HG03159 (cell line): Measurements from ENCODE around the gene CYP11A1.

Source experiments
- ATAC-seq: cut with Tn5 transposase; IDR thresholded peaks from one replicate; pipeline ENCODE4 v1.9.1; 2021; ENCODE audit warnings: mild to moderate bottlenecking, moderate library complexity; ENCODE audit not compliant: unreplicated experiment

The CYP11A1 gene

DNA sequence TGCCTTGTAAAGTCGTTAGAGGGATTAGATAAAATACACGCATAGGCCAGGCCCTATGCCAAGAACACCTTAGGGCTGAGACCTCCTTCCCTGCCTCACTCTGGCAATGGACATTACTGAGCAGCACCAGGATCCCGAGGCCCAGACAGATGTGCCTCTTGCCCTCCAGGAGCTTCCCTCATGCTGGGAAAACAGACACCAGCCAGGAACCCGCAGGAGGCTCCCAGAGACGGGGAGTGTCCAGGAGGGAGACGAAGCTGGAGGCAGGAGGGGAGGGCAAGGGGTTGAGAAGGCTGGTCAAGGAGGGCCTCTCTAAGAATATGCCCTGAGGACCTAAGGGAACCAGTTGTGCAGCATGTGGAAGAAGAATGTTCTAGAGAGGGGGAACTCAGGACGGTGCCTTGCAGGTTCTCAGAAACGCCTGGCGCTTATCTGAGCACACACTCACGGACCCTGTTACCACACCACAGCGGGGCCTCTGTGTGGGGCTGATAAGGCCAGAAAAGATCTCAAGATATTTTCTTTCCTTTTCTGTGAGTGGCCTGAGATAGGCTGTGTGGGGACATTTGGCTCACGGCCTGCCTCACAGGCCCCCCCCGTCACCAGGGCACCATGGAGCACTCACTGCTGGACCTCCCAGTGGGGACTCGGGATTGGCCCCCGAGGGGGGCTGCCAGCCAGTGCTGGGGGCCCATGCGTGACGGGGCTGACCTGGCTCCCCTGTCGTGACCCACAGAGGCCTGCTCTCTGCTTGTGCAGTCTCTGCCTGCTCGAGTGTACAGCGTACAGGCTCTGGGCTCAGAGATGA is 22.0 kb upstream of the CYP11A1 start:
- ATAC-seq: no peak

DNA sequence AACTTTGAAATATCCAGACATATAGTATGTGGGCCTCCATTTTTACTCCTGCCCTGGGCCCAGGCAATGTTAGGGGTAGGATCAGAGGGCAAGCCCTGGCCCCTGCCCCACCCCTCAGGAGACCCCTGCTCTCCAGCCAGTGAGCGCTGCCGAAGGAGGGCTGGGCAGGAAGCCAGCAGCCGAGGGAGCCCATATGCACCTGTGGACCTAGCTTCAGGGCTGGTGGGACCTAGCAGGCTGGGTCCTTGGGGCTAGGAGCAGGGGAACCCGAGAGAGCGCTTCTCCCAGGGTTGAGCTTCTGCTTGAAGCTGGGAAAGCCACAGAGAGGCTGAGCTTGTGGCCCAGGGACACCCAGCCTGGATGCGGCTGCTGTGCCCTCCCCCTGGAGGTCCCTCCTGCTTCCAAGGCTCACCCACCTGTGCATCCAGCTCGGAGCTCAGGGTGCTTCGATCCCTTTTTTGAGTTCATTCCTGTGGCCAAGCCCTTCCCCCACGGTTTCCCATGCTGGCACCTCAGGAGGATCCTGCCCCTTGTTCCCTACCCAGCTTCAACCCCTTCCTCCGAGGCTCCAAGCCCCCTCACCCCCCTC is 21.0 kb upstream of the CYP11A1 start:
- ATAC-seq: no peak

DNA sequence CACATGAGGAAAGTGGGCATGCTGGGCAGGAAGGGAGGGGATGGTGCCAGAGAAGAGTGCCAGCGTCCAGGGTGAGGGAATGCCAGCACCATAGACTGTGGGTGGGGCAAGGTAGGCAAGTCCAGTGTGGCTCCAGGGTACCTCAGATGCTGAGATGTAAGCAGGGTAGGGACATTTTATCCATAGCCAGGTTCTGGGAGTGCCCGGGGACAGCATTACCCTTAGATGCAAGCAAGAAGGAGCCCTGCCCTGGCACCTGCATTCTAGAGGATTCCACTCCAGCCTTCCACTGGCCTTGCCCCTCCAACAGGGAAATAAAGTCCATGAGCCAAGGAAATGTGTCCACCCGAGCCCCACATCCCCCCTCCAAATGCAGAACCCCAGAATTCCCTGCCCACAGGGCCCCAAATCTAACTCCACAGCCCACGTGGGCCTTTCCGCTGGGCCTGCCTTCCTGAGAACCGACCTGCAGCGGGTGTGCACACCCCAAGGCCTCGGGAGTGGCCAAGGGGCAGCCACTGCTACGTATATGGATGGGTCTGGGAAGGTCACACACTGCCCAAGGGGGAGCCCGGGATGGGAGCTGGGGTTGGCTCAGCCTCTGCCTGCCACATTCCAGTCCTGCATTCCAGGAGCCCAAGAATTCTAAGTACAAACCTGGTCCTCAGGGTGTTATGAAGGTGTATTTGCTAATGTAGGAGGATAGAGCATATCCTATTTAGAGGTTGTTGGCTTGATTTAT is 20.3 kb upstream of the CYP11A1 start:
- no peak for ATAC-seq

DNA sequence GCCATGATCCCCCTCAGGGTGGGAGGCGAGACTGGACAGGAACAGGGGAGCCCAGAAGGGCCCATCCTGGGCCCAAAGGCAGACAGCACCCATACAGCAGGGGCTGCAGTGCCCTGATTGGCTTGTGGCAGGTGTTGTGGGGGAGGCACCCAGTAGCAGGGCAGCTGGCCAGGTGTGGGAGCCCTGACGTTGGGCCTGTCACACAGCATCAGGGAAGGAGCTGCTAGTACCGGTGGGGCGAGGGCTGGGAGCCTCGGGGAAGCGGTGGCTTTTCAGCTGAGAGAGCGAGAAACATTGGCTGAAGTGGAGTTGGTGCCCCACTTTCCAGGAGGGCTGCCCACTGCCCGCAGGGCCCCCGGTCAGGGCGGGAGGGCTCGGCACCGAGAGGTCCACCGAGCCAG is 19.7 kb upstream of the CYP11A1 start:
- no peak for ATAC-seq

DNA sequence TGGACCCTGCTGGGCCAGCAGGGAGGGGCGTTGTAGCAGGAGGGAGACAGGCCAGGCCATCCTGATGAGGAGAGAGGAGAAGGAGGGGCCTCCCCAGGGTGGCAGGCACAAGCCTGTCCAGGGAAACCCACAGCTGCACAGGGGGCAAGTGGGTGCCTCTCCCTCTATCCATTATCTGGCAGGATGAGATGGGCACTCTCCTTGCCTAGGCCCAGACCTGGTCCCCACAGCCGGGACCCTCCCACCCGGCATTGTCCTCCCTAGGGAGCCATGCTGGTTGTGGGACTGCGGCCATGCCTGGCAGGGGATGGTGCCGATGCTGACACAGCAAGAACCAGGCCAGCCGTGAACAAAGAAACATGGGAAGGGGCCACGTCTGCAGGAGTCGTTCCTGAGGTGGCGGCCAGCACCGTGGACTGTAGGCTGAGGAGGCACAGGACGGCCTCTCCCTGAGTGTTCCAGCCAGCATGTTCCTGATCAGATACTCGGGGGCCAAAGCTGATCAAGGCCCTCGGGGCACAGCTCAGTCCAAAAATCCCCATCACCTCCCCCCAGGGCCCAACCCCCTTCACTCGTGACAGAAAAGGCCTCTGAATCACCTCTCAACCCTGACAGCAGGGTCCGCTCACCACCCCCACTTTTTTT is 19.2 kb upstream of the CYP11A1 start:
- ATAC-seq: no peak

DNA sequence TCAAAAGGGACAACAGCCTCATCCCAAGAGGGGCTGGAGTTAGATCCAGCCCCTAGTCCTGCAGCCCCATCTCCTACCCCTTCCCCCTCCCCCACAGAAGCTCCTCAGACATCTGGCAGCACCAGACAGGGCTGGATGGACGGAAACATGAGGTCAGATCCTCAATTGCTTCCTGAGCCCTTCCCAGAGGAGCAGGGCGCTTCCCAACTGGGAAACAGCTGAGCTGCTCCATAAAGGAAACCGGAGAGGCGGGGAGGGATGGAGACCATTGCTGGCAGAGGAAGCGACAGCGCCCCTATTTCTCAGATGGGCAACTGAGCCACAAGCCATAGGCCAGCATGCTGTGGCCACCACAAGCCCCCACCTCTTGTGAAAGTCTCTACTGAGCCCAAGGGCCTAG is 18.3 kb upstream of the CYP11A1 start:
- ATAC-seq: no peak

DNA sequence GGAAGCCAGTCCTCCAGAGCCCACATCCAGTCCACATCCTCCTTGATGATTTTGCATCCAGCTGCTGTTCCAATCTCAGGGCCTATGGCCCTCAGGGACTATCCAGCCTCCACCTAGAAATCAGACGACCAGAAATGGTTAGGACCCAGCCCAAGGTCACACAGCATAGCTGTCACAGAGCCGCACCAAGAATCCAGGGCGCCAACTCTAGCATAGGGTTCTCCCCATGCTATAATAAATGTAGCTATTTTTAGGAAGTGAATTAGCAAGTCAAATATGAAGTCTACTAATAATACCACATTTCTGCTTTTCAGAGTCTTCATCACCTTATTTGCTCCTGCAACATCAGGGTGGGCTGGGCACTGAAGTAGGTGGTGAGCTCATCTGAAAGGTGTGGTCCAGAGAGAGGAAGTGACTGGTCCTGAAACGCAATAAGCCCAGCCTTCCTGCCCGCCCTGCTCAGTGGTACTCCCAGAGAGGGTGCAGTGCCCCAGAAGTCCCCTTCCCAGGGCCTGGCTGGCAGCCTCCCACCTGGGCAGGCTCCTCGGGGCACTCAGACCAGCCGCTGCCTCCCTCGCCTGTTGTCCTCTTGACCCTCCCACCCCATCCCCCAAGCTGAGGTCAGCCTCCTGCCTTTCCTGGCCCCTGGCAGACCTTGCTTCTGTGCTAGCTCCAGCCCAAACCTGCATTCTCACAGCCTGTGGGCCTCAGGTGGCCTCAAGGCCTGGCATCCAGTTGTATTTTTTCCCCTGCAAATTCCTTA is 17.6 kb upstream of the CYP11A1 start:
- ATAC-seq: peak; percentile 54

DNA sequence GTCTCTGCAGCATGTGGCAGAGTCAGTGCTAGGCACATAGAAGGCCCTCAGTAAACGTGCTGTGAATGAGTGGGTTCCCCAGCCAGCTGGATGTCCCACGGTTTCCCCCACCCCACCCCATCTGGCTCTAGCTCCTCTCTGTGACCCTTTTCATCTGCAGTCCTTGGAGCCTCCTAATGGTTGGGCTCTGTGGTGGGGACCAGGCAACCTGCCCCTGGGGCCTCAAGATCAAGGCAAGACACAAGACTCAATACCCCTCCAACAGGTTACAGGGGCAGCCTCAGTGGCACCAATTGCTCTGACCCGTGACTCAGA is 17.1 kb upstream of the CYP11A1 start:
- ATAC-seq: no peak

DNA sequence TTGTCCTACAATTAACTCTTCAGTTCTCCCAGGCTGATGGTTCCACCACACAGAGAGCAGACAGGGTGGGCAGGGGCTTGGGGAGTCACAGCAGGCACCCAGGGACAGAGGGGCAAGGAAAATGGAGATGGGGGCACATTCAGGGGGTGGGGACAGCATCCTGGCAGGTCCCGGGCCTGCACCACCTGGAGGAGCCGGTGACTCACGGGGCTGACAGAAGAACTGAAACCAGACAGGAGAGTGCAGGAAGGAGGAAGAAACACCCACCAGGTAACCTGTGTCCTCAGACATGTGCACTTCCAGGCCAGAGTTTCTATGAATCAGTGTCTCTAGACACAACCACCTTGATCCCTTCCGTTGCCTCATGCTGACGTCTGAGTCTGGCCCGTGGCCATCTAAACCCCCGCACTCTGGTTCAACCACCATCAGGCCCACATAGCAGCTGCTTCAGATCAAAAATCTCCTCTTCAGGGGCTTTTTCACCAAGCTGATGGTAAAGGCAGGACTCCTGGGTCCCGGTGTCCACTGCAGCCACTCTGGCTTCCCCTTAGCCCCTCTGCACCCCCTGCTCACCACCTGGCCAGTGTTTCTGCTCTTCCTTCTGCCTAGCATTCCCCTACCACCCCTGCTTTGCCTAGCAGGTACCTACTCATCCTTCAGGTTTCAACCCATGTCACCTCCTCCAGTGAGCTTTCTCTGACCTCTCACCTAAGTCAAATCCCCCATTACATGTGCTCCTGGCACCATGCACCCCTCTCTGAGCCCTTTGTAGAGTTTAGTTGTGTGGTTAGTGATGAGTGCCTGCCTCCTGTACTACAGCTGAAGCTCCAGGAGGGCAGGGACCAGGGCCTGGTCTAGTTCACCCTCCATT is 16.5 kb upstream of the CYP11A1 start:
- ATAC-seq: peak; percentile 50

DNA sequence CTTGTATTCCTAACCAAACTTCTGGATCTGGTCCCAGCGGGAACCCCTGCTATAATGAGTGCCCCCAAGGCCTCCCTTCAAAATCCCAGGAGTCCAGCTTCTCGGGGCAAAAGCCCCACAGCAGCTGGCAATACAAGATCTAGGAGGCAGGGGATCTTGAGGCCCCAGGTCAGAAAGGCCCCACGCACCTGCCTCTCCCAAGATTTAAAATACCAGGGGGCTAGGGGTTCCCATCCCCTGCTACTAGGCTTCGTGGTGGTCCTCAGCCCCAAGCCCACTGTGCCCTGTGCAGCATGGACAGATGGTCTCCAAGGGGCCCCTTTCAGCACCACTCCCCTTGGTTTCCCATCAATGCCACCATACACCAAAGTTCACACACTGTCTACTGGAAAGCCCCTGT is 15.8 kb upstream of the CYP11A1 start:
- ATAC-seq: peak; percentile 0

DNA sequence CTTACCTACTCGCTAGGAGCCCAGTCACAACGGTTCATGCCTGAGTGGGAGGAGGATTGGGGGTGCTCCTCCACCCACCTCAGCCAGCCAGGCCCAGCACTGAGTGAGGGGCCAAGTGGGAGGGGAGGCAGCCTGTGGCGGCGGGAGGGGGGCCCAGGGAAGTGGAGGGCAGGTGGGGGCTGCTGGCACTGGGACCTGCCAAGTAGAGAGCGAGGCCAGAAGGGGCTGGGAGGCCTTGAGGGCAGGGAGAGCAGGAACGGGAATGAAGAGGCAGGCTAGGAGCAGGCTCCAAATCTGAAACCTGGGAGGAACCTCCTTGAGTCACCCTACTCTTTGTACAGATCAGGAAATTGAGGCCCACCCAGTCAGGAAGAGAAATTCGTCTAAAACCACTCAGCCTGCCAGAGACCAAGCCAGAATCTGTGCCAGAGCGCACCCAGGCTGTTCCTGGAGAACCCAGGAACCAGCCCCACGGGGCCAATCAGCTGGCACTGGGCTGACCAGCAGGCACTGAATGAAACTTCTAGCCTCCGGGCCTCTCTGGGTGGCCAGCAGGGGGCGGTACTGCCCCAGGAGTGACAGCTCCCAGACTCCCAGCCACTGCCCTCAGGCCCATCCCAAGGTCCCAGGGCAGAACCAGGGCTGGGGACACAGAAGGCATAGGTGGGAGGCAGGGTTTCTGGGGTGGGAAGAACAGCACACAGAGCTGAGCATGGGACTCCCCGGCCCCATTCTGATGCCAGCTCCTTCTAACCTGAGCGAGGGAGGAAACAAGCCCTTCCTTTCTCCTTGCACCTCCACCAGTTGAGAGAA is 14.8 kb upstream of the CYP11A1 start:
- ATAC-seq: peak; percentile 29

DNA sequence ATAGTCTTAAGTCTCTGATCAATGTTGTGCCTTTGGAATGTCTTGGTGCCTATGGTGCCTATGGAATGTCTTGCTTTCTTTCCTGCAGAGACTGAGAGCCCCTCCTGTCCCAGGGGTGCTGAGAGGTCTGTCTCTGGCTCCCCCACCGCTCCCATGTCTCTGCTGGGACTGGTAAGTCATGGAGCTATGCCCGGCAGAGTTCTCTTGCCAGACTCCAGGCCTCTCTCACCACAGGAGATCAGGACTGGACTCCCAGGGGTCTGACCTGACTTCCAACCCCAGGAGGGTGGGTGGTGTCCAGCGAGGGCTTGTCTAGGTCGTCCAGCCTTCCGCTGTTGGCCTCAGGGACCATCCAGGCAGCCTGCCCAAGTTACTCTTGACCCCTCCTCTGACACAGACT is 14.0 kb upstream of the CYP11A1 start:
- ATAC-seq: no peak

DNA sequence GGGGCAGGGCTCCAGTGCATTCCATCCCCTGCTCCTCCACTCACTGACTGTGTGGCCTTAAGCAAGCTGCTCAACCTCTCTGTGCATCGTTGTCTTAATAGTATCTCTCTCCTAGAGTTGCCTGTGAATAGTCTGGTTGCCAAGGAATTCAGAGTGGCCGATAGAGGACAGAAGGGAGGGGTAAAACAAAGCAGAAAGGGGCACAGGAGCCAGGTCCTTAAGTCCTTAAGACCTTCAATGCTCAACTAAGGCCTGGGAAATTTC is 13.7 kb upstream of the CYP11A1 start:
- ATAC-seq: no peak

DNA sequence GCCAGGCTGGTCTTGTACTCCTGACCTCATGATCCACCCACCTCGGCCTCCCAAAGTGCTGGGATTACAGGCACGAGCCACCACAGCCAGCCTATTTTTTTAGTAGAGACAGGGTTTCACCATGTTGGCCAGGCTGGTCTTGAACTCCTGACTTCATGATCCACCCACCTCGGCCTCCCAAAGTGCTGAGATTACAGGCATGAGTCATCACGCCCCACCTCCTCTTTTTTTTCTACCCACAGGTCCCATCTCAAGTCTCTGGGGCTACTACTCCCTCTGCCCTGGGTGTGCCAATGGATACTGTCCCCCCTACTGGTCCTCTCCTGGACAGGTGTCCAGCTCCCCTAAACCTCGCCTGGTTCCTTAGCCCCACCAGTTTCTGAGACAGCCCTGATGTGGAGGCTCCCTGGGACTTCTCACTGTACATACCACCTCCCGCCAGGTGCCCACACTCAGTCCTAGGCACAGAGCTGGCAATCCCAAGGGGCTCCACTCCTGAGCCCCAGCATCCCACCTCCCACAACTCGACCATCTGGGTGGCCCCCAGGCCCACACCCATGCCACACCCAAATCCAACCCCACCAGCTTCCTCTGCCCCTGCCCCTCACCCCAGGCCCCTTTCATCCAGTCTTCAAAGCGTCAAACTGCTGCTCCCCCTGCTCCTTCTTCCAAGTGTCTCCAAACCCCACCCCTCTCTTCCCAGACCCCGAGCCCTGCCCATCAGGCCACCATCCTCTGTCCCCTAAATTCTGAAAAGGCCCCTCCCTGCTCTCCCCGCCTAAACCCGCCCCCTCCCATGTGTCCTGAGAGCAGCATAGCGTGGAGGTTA is 13.1 kb upstream of the CYP11A1 start:
- ATAC-seq: no peak

DNA sequence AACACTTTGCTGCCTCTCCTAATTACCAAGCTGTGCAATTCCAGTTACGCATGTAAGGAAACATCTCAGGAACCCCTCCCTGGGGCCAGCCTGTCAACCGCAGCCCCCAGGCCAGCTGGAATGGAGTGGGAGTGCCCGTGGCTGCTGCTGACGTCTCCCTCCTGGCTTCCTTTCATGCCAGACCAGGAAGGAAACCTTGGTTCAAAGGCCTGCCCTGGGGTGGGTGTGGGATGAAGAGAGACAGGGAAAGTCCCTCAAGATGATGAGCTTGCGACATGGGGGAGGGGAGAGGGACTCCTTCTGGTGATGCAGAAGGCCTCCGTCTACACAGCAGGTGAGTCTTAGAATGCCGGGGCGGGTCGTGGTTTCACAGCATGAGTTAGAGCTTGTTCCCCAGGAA is 11.4 kb upstream of the CYP11A1 start:
- no peak for ATAC-seq

DNA sequence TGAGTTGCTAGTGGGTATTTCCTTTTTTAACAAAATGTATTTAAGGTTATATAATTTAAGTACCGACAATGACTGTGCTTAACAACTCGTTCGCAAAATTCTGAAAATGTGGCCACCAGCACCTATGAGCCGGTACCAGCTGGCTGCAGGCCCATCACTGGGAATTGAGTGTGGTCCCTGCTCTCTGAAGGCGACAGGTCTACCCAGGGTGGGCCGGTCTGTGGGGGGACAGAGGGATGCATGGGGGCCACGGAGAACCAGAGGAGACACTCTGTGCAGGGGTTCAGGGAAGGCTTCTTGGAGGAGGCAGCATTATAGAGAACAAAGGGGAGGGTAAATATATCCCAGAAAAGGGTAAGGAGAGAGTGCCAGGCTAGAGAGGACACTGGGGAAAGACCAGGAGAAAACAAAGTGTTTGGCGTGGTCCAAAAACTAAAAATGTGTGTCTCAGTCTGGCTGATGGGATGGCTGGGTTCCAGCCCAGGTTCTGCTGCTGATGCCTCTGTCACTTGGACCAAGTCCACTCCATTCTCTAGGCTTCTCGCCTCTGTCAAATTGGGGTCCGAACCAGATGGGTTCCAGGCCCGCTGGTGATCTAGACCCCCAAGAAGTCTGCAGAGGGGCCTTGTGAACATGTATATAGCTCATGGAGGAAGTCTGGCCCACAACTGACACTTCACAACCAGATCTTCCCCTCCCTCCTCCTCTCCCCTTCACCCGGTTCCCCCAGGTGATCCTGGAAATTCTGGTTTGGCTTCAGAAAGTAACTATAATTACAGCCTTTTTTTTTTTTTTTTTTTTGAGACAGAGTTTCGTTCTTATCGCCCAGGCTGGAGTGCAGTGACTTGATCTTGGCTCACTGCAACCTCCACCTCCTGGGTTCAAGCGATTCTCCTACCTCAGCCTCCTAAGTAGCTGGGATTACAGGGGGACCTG is 10.7 kb upstream of the CYP11A1 start:
- no peak for ATAC-seq

DNA sequence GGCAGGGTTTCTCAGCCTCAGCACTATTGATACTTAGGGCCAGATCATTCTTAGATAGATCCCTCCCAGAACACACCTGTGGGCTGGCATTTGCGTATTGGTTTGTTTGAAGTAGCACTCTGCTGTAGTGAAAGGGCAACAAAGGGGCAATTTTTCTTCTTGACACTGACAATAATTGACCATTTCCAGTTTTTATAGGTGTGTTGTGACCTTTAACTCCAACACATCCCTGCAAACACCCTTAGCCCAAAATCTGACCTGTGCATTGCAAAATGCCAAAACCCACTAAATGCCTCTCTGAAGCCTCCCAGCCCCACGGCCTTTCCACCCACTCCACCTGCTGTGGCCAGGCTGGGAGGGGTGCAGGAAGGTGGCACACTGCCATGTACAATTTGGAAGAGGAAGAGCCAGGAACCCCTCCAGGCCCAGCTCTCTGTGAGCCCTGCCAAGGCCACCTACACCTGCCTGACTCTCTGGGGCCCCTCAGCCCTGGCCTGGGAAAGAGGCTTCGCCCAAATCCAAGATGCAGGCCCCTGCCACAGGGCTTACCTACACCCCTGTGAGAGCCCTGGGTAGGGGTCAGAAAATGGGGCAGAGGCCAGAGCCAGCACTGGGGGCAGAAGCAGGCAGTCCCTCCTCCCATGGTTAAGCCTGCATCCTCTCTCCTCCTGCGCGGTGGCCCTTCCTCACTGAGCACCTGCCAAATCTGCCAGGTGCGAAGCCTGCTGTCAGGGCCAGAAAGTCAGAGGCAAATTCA is 9.6 kb upstream of the CYP11A1 start:
- ATAC-seq: no peak
